GM23248 (cell line): Measurements from ENCODE around the gene LEKR1. TPM values are rescaled to one million over a fixed set of nuclear protein-coding genes. Genes with fewer than 3 reads are reported as not detected.

Experiments
- DNase-seq: peaks from one replicate; pipeline ENCODE4 v3.0.0-alpha.2; 2015
- H2AFZ ChIP-seq: fragments of 200-600 bp; sonication (generic); 2 replicates; pipeline ENCODE4 v1.6.1; 2016; ENCODE audit warnings: antibody characterized with exemption
- H3F3A ChIP-seq: fragments of 200-600 bp; sonication (generic); 2 replicates; pipeline ENCODE4 v1.6.1; 2016; ENCODE audit warnings: mild to moderate bottlenecking, antibody characterized with exemption, mixed run types; ENCODE audit not compliant: insufficient read depth
- H3K27ac ChIP-seq: fragments of 200-600 bp; sonication (generic); 2 replicates; pipeline ENCODE4 v1.5.1; 2016; ENCODE audit warnings: mild to moderate bottlenecking
- H3K27me3 ChIP-seq: fragments of 200-600 bp; sonication (generic); replicated peaks from 2 replicates; pipeline ENCODE4 v1.6.1; 2016; ENCODE audit warnings: mild to moderate bottlenecking; ENCODE audit not compliant: insufficient read depth
- H3K36me3 ChIP-seq: fragments of 200-600 bp; sonication (generic); 2 replicates; pipeline ENCODE4 v1.6.1; 2016; ENCODE audit warnings: low read depth, mild to moderate bottlenecking
- H3K4me1 ChIP-seq: fragments of 200-600 bp; sonication (generic); 2 replicates; pipeline ENCODE4 v1.6.1; 2016; ENCODE audit warnings: mild to moderate bottlenecking; ENCODE audit not compliant: insufficient read depth
- H3K4me2 ChIP-seq: fragments of 200-600 bp; sonication (generic); one replicate; pipeline ENCODE4 v1.6.1; 2016; ENCODE audit warnings: mild to moderate bottlenecking; ENCODE audit not compliant: unreplicated experiment
- H3K4me3 ChIP-seq: fragments of 200-600 bp; sonication (generic); 2 replicates; pipeline ENCODE4 v1.5.1; 2016; ENCODE audit warnings: mild to moderate bottlenecking
- H3K79me2 ChIP-seq: fragments of 200-600 bp; sonication (generic); 2 replicates; pipeline ENCODE4 v1.6.1; 2016; ENCODE audit warnings: mild to moderate bottlenecking; ENCODE audit not compliant: insufficient read depth
- H3K9ac ChIP-seq: fragments of 200-600 bp; sonication (generic); 2 replicates; pipeline ENCODE4 v1.6.1; 2016; ENCODE audit warnings: mild to moderate bottlenecking
- H3K9me2 ChIP-seq: fragments of 200-600 bp; sonication (generic); 2 replicates; pipeline ENCODE4 v1.6.1; 2016; ENCODE audit warnings: mixed run types, mild to moderate bottlenecking, moderate library complexity; ENCODE audit not compliant: insufficient read depth
- H3K9me3 ChIP-seq: fragments of 200-600 bp; sonication (generic); one replicate; pipeline ENCODE4 v1.6.1; 2017; ENCODE audit warnings: low read depth
- H4K20me1 ChIP-seq: fragments of 200-600 bp; sonication (generic); 2 replicates; pipeline ENCODE4 v1.6.0; 2016; ENCODE audit not compliant: insufficient read depth
- EZH2 ChIP-seq: fragments of 200-600 bp; sonication (generic); IDR thresholded peaks from 2 replicates; pipeline ENCODE4 v1.6.1; 2018; ENCODE audit warnings: antibody characterized with exemption, mild to moderate bottlenecking; ENCODE audit not compliant: insufficient read depth, poor library complexity, severe bottlenecking
- EZH2phosphoT487 ChIP-seq: fragments of 200-600 bp; sonication (generic); IDR thresholded peaks from 2 replicates; pipeline ENCODE4 v1.6.1; 2018; ENCODE audit warnings: antibody characterized with exemption, moderate library complexity, mild to moderate bottlenecking, low read depth; ENCODE audit not compliant: insufficient read depth
- WGBS, 2 experiments: methylation state at CpG; one replicate each; pipeline ENCODE4 v1.1.6; 2015 to 2017; ENCODE audit warnings: low lambda C conversion rate in 2 of 2, low coverage in 1 of 2; ENCODE audit errors: missing lambda C conversion rate in 2 of 2; 5-methylcytosine and 5-hydroxymethylcytosine counted together
- in situ Hi-C: fragments of 300-500 bp; cut with MboI; formaldehyde crosslinking; loops from 2 replicates; pipeline ENCODE4 v1.15.0; 2020
- polyA plus RNA-seq: library from polyadenylated mRNA; unstranded; fragments of >200 nt; fragmentation: Nextera tagmentation; extraction: Ambion mirVana; gene quantifications from 2 replicates; pipeline ENCODE4 v1.2.1, GENCODE V29; 2016
- total RNA-seq: library from RNA; depleted of rRNA; stranded (reverse); fragments of >200 nt; shearing (Covaris generic); gene quantifications from 2 replicates; pipeline ENCODE4 v1.2.3, GENCODE V29; 2014

LEKR1 gene
- total and polyA plus RNA-seq, 2 experiments from 2014 or later = 0.32 to 0.43 TPM

GRCh38 chr3:156782921-156783320, 43.2 kb upstream of the LEKR1 start:
- peaks cover 47% of the 10 kb centered on the region for H3F3A ChIP-seq
- no peaks in the 10 kb centered on the region for H4K20me1 ChIP-seq
- no peak overlapping the region for H3K4me2 ChIP-seq
- H3K4me1 ChIP-seq = peaks cover 54% of the 10 kb centered on the region
- TF ChIP-seq EZH2 (no peak), EZH2phosphoT487 (no peak)
- peak overlapping the region; percentile 39; the same call in 1 of the 2 replicates for H3K9ac ChIP-seq
- H3K27me3 ChIP-seq = no peaks in the 10 kb centered on the region
- peak overlapping the region; percentile 8; the same call in 1 of the 2 replicates for H2AFZ ChIP-seq
- H3K4me3 ChIP-seq = no peak overlapping the region
- no peaks in the 10 kb centered on the region for H3K79me2 ChIP-seq
- H3K27ac ChIP-seq = peak overlapping the region; percentile 87
- in situ Hi-C loops = no loop called here
- no peak for DNase-seq
- peaks cover 4% of the 10 kb centered on the region; the same call in 1 of the 2 replicates for H3K9me2 ChIP-seq
- no peaks in the 10 kb centered on the region for H3K9me3 ChIP-seq
- H3K36me3 ChIP-seq = no peaks in the 10 kb centered on the region

- Histone ChIP-seq H3K9me2 (no peaks in the 10 kb centered on the region), H3K9me3 (no peaks in the 10 kb centered on the region), H3F3A (peaks cover 63% of the 10 kb centered on the region), H3K79me2 (no peaks in the 10 kb centered on the region), H3K36me3 (no peaks in the 10 kb centered on the region), H3K27me3 (no peaks in the 10 kb centered on the region), H3K4me1 (peaks cover 72% of the 10 kb centered on the region), H3K9ac (peak overlapping the region; percentile 53; the same call in 1 of the 2 replicates), H3K4me2 (no peak overlapping the region), H3K4me3 (no peak overlapping the region), H3K27ac (peak overlapping the region; percentile 88), H4K20me1 (no peaks in the 10 kb centered on the region), H2AFZ (peak overlapping the region; percentile 12; the same call in 1 of the 2 replicates)
- DNase-seq = no peak
- in situ Hi-C loops = no loop called here
- no peak for TF ChIP-seq EZH2phosphoT487
- TF ChIP-seq EZH2 = no peak
These were observed 39.2 kb upstream of the LEKR1 start for GRCh38 chr3:156787001-156787400.

DNA sequence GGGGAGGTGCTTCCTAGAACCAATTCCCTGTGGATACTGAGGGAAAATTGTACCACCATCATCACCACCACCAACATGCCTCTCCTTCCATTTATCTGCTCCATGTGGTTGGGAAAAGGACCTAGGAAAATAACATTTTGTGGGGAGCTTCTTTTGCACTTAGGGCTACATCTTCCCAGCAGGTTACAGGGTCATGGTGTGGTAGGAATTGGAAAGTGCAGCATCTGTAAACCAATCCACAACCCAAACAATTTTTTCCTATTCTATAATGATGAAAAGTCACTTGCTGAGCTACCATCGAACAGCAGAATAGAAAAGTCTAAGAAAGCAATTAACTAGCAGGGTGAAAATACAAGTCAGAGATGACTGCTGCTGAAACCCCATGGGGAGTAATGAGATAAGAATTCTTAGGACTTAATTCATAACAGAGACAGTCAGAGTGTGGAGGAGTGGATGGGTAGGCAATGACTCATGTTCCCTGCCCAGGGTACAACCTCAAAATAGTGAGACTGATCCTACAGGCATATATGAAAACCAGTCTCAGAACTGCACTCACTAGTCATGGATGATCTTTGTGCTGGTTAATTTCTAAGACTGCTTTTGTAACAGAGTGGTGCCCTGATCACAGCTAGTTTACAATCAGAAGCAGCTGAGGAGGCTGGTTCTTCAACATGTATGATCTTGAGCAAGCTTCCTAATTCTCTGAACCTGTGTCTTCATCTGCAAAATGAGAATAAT, 38.1 kb upstream of the LEKR1 start:
- Histone ChIP-seq H3F3A (peaks cover 63% of the 10 kb centered on the region), H3K79me2 (no peaks in the 10 kb centered on the region), H3K9me3 (no peaks in the 10 kb centered on the region), H3K4me3 (peak overlapping the region; percentile 31), H3K4me2 (peak overlapping the region; percentile 73), H3K27me3 (no peaks in the 10 kb centered on the region), H4K20me1 (no peaks in the 10 kb centered on the region), H3K9me2 (no peaks in the 10 kb centered on the region), H2AFZ (no peak overlapping the region), H3K9ac (peak overlapping the region; percentile 66), H3K4me1 (peaks cover 72% of the 10 kb centered on the region), H3K36me3 (no peaks in the 10 kb centered on the region), H3K27ac (peak overlapping the region; percentile 88)
- peak; percentile 97 for DNase-seq
- 0% methylated on average over 1 of the region's 1 CpG for WGBS, 2 experiments
- TF ChIP-seq EZH2phosphoT487 (no peak), EZH2 (no peak)
- in situ Hi-C loops = no loop called here

GRCh38 chr3:156788846-156789245, 37.3 kb upstream of the LEKR1 start:
- Histone ChIP-seq H2AFZ (no peak overlapping the region), H3F3A (peaks cover 62% of the 10 kb centered on the region), H3K36me3 (no peaks in the 10 kb centered on the region), H3K4me3 (peak overlapping the region; percentile 31), H3K27ac (peak overlapping the region; percentile 88), H3K9ac (peak overlapping the region; percentile 66), H4K20me1 (no peaks in the 10 kb centered on the region), H3K9me2 (no peaks in the 10 kb centered on the region), H3K27me3 (no peaks in the 10 kb centered on the region), H3K4me2 (peak overlapping the region; percentile 73), H3K79me2 (no peaks in the 10 kb centered on the region), H3K4me1 (peaks cover 71% of the 10 kb centered on the region), H3K9me3 (no peaks in the 10 kb centered on the region)
- TF ChIP-seq EZH2phosphoT487 (no peak), EZH2 (no peak)
- WGBS, 2 experiments = 38 to 43% methylated on average over 3 of the region's 3 CpGs
- in situ Hi-C loops = no loop called here
- peak; percentile 70 for DNase-seq
